SK-MEL-5 (cell line): Measurements from ENCODE around the gene CACNA1S. TPM values are rescaled to one million over a fixed set of nuclear protein-coding genes. Genes with fewer than 3 reads are reported as not detected.

ENCODE experiments used
- DNase-seq: peaks from one replicate; pipeline ENCODE4 v3.0.0-alpha.2; 2016; ENCODE audit warnings: low read depth, low spot score
- in situ Hi-C: cut with HindIII; loops from 2 replicates; pipeline ENCODE4 v1.10.0; 2016; ENCODE audit warnings: low sequenced_read_pairs, high pct_unique_total_duplicates, low pct_unique_long_range_greater_than_20kb
- total RNA-seq: library from RNA; depleted of rRNA; stranded (reverse); fragments of >200 nt; shearing (Covaris generic); gene quantifications from 2 replicates; pipeline ENCODE4 v1.2.3, GENCODE V29; 2014

CACNA1S gene
- total RNA-seq, 1 experiment from 2014 or later: not detected

- in situ Hi-C loops: no loop called here
- peak; percentile 76 for DNase-seq
These were observed 26.1 kb downstream of the CACNA1S start for GRCh38 chr1:201085902-201086735.

DNA sequence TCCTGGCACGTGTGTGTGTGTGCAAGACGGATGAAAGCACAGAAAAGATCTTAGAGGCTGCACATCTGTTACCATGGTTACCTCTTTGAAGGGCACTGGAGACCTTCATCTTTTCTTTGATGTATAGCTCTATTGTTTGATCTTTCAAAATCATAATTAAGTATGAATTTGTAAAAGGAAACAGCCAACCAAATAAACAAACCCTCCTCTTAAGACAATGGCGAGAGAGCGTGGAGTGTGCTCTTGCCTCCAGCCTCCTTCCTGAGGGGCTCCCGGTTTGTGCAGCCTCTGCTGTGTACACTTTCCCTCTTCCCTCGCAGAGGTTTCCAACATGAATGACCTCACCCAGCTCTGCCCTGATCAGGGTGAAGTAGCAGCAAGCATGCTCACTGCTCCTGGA, 27.9 kb downstream of the CACNA1S start:
- in situ Hi-C loops: no loop called here
- DNase-seq: no peak

DNA sequence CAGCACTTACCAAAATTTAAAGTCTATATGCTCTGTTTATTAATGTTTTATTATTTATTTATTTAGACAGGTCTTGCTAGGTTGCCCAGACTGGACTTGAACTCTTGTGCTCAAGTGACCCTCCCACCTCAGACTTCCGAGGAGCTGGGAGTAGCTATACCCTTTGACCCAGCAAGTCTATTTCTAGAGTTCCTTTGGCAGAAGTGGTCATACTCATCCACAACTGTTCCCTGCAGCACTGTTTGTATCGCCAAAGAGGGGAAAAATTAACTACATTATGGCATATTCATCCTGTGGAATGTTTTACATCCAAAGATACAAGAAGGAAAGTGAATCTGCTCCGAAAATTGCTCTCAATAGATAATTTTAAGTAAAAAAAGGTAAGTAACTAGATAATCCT, 28.5 kb downstream of the CACNA1S start:
- in situ Hi-C loops: no loop called here
- no peak for DNase-seq

- in situ Hi-C loops: no loop called here
- DNase-seq: peak; percentile 13
These were observed 32.1 kb downstream of the CACNA1S start for GRCh38 chr1:201080135-201080534.

DNA sequence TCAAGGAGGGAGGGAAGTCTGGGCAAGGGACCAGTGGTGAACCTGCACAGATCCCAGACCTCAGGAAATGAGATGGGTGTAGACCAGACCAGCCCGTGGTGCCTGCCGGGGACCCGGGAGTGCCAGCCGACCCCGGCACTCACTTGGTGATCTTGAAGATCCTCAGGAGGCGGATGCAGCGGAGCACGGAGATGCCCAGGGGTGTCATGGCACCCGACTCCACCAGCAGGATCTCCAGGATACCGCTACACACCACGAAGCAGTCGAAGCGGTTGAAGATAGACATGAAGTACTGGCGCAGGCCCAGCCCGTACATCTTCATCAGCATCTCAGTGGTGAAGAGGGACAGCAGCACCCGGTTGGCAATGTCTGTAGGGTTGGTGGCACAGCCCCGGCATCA, 34.5 kb downstream of the CACNA1S start:
- DNase-seq: no peak
- in situ Hi-C loops: no loop called here

- in situ Hi-C loops: no loop called here
- DNase-seq: no peak
These were observed 35.1 kb downstream of the CACNA1S start for GRCh38 chr1:201077116-201077515.

GRCh38 chr1:201076092-201076491, 36.1 kb downstream of the CACNA1S start:
- DNase-seq: no peak
- in situ Hi-C loops: no loop called here

DNA sequence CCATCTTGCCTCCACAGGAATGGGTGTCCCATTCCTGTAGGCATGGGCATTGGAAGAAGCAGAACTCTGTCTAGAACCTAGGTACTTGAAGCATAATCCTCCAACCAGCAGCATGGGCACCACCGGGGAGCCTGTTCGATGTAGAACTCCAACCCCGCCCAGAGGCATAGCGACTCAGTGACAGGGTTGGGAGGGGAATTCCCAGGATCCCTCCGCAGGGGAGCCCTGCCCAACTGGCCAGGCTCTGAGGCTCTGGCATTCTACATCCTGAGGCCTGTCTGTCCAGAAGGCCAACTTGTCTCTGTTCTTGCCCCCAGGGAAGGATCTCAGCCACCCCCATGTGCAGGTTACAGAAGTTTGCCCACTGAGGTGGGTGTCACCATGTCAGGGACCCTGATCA, 38.2 kb downstream of the CACNA1S start:
- DNase-seq: no peak
- in situ Hi-C loops: no loop called here

GRCh38 chr1:201072922-201073321, 39.3 kb downstream of the CACNA1S start:
- in situ Hi-C loops: no loop called here
- DNase-seq: no peak

DNA sequence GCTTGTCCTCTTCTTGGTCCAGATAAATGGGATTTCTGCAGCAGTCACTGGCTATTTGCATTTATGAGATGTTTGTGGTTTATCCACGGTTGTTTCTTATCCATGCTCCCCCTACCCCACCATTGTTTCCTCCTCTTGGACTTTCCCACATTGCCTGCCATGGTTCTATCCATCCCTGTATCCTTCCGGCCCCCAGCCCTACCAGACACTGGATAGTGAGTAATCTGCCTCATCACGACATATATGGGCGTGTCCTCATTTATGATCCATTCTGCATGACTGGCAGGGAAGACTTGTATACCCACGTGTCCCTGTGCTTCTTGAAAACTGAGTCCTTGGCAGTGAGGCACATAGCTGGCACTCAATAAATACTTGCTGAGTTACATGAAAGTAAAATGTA, 40.1 kb downstream of the CACNA1S start:
- DNase-seq: no peak
- in situ Hi-C loops: no loop called here

DNA sequence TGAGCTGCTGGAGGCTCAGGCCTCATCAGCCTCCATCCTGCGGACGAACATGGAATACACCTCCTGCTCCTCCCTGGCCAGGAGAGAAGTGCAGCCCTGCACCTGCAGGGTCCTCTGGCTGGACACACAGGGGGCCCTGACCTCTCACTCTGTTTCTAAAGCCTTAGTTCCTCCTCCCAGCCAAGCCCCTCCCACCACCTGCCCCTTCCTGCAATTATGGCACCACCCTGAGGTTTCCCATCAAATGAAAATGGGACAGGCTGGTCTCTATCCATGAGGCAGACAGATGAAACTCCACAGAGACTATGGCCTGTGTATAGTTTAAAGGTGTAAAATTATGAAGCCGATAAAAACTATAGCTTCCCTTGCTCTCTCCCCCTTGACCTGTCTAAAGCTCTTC, 42.6 kb downstream of the CACNA1S start:
- in situ Hi-C loops: no loop called here
- DNase-seq: peak; percentile 23

DNA sequence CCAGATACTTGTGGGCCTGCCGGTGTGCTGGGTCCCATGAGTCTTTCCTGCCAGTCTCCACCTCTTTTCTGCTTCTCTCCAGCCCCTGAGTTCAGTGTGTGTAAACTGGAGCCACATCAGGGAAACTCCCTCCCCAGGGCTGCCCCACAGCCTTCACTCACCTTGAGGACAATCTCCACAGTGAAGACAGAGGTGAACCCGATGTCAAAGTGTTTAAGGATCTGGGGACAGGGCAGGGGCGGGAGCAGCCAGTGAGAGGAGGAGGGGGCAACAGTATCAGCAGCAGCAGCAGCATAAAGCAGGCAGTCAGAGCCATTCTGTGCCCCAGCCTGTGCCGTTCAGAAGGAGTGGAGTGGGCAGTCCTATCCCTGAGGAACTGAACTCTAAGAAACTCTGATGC, 43.2 kb downstream of the CACNA1S start:
- DNase-seq: no peak
- in situ Hi-C loops: no loop called here

GRCh38 chr1:201066986-201067385, 45.2 kb downstream of the CACNA1S start:
- in situ Hi-C loops: no loop called here

DNA sequence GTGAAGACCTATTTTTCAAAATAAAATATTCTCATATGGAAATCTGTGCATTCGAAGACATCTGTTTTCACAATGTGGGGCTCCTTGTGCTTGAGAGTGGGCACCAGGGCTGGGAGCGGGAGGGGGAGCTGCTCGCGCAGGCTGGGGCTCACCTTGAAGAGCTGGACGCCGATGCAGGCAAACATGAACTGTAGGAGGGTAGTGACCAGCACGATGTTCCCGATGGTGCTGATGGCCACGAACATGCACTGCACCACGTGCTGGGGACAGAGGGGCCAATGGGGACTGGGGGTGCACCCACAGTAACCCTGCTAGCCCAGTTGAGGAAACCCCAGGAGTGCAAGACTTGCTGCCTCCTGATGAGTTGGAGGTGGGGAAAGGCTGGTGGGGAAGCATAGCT, 46.5 kb downstream of the CACNA1S start:
- no peak for DNase-seq
- in situ Hi-C loops: no loop called here

More at GRCh38 chr1:201066986-201067385, 45.2 kb downstream of the CACNA1S start:
- DNase-seq: no peak

DNA sequence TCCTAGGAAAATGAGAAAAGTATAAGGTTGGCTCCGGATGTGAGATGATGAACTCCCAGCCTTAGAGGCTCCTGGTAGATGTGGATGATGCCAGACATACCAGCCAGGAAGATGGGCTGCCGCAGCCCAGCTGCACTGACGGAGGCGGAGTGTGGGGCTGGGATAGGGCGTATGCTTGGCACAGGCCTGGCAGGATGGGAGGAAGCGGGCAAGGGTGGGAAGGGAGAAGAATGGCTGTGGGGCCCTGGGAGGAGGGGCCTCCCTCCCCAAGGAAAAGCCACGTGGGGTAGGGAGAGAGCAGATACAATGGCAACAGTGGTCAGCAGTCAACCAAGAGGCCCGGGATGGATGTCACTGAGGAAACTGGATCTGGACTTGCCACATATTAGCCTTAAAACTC, 47.4 kb downstream of the CACNA1S start:
- peak; percentile 22 for DNase-seq
- in situ Hi-C loops: no loop called here

DNA sequence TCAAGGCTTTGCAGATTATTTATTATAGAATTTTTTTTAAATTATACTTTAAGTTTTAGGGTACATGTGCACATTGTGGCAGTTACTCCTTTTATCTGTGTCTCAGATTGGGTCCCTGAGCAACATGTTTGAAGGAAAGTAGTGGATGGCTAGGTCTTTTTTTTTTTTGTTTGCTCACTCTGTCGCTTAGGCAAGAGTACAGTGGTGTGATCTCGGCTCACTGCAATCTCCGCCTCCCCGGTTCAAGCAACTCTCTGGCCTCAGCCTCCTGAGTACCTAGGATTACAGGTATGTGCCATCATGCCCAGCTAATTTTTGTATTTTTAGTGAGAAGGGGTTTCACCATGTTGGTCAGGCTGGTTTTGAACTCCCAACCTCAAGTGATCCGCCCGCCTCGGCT, 49.1 kb downstream of the CACNA1S start:
- in situ Hi-C loops: no loop called here

GRCh38 chr1:201062511-201063091, 49.6 kb downstream of the CACNA1S start:
- in situ Hi-C loops: no loop called here

More for the DNA sequence above, 49.1 kb downstream of the CACNA1S start:
- DNase-seq: no peak

GRCh38 chr1:201061886-201062285, 50.3 kb downstream of the CACNA1S start:
- in situ Hi-C loops: no loop called here
- DNase-seq: no peak

More at GRCh38 chr1:201062511-201063091, 49.6 kb downstream of the CACNA1S start:
- no peak for DNase-seq

DNA sequence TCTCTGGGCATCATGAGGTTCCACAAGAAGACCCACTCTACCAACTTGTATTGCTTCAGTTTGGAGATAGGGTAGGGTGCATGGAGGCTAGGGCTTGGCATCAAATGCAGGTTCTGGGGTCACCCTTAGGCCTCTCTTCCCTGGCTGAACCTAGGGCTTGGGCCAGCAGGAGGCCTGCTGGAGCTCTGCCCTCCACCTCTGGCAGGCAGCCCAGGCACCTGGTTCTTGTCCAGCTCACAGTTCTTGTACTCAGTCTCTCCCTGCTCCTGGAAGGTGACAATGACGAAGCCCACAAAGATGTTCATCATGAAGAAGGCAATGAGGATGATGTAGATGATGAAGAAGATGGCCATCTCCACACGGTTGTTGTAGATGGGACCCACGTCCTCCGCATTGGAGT, 51.2 kb downstream of the CACNA1S start:
- in situ Hi-C loops: no loop called here

More for the DNA sequence above, 51.2 kb downstream of the CACNA1S start:
- DNase-seq: no peak
